RPMI7951 (cell line): ENCODE measurements around the gene PIWIL4. TPM values are rescaled to one million over a fixed set of nuclear protein-coding genes. Genes with fewer than 3 reads are reported as not detected.
A peak's percentile ranks its signal among the peaks of the same experiment; 100 is the strongest.
"Not testable (repeated sequence)": the region's sequence is repeated elsewhere in the genome, so short reads cannot be mapped to it uniquely, and the experiment has no call there.

Experiments used
- DNase-seq: peaks from one replicate; pipeline ENCODE4 v3.0.0-alpha.2; 2012; ENCODE audit warnings: low read depth
- total RNA-seq: library from RNA; depleted of rRNA; stranded (reverse); fragments of >200 nt; shearing (Covaris generic); gene quantifications from 2 replicates; pipeline ENCODE4 v1.2.3, GENCODE V29; 2014

The PIWIL4 gene
- total RNA-seq, 1 experiment from 2014 or later = 0.48 TPM

GRCh38 chr11:94636388-94636949 is 69.3 kb downstream of the PIWIL4 start:
- no peak for DNase-seq

- DNase-seq = no peak
Measured at GRCh38 chr11:94638301-94638901, 71.2 kb downstream of the PIWIL4 start.

- DNase-seq = peak; percentile 54
Measured at GRCh38 chr11:94638902-94639373, 71.8 kb downstream of the PIWIL4 start.

- DNase-seq = no peak
Measured at GRCh38 chr11:94639901-94640721, 72.9 kb downstream of the PIWIL4 start.

GRCh38 chr11:94641167-94641761 is 74.1 kb downstream of the PIWIL4 start:
- no peak for DNase-seq

- DNase-seq = not testable (repeated sequence)
Measured at GRCh38 chr11:94643186-94643585, 76.0 kb downstream of the PIWIL4 start.

GRCh38 chr11:94647926-94648325 is 80.8 kb downstream of the PIWIL4 start:
- DNase-seq = no peak

GRCh38 chr11:94648789-94649188 is 81.6 kb downstream of the PIWIL4 start:
- no peak for DNase-seq

- no peak for DNase-seq
Measured at GRCh38 chr11:94649254-94649653, 82.1 kb downstream of the PIWIL4 start.

- DNase-seq = no peak
Measured at GRCh38 chr11:94649964-94650623, 82.9 kb downstream of the PIWIL4 start.

GRCh38 chr11:94650756-94651155 is 83.6 kb downstream of the PIWIL4 start:
- peak; percentile 78 for DNase-seq

GRCh38 chr11:94652735-94653284 is 85.6 kb downstream of the PIWIL4 start:
- no peak for DNase-seq

GRCh38 chr11:94653561-94653960 is 86.4 kb downstream of the PIWIL4 start:
- DNase-seq = no peak

- DNase-seq = no peak
Measured at GRCh38 chr11:94654201-94654600, 87.0 kb downstream of the PIWIL4 start.

- DNase-seq = no peak
Measured at GRCh38 chr11:94655291-94655690, 88.1 kb downstream of the PIWIL4 start.

- DNase-seq = no peak
Measured at GRCh38 chr11:94655956-94656355, 88.8 kb downstream of the PIWIL4 start.

GRCh38 chr11:94656968-94657367 is 89.8 kb downstream of the PIWIL4 start:
- no peak for DNase-seq

GRCh38 chr11:94657629-94658028 is 90.5 kb downstream of the PIWIL4 start:
- DNase-seq = no peak

GRCh38 chr11:94658386-94658785 is 91.2 kb downstream of the PIWIL4 start:
- no peak for DNase-seq

- no peak for DNase-seq
Measured at GRCh38 chr11:94658888-94659287, 91.7 kb downstream of the PIWIL4 start.

- no peak for DNase-seq
Measured at GRCh38 chr11:94661444-94661843, 94.3 kb downstream of the PIWIL4 start.
